Activated CD8-positive, alpha-beta T cell treated with anti-CD3 and anti-CD28 coated beads for 36 hours (primary cell): ENCODE measurements around the gene OCSTAMP. TPM values are rescaled to one million over a fixed set of nuclear protein-coding genes. Genes with fewer than 3 reads are reported as not detected.

Experiments used
- ATAC-seq: fragments of 200-7000 bp; cut with Tn5 transposase; one replicate; pipeline ENCODE4 v1.10.0; 2021; ENCODE audit warnings: mild to moderate bottlenecking, moderate library complexity
- CTCF ChIA-PET: fragments of 350-600 bp; sonication (Branson Sonifier 250); formaldehyde crosslinking; loops from one replicate; lab custom pipeline; 2021; ENCODE audit warnings: antibody characterized with exemption; lab: Charles Lee
- POLR2A ChIA-PET: fragments of 350-600 bp; sonication (Branson Sonifier 250); formaldehyde crosslinking; loops from one replicate; lab custom pipeline; 2021; ENCODE audit warnings: antibody characterized with exemption; lab: Charles Lee
- DNase-seq: peaks from one replicate; pipeline ENCODE4 v3.0.0-alpha.2; 2020
- H3K27ac Mint-ChIP-seq: one replicate; pipeline ENCODE4 v1.8.0; 2021; ENCODE audit warnings: mild to moderate bottlenecking, mixed read lengths
- H3K27me3 Mint-ChIP-seq: one replicate; pipeline ENCODE4 v1.8.0; 2021; ENCODE audit warnings: mixed read lengths
- H3K36me3 Mint-ChIP-seq: one replicate; pipeline ENCODE4 v1.8.0; 2021; ENCODE audit warnings: low read depth, mixed read lengths
- H3K4me1 Mint-ChIP-seq: one replicate; pipeline ENCODE4 v1.8.0; 2021; ENCODE audit warnings: low read depth, mixed read lengths
- H3K4me3 Mint-ChIP-seq: one replicate; pipeline ENCODE4 v1.8.0; 2021; ENCODE audit warnings: mild to moderate bottlenecking, moderate library complexity, mixed read lengths
- H3K9me3 Mint-ChIP-seq: one replicate; pipeline ENCODE4 v1.8.0; 2021; ENCODE audit warnings: mixed read lengths
- CTCF ChIP-seq: fragments of 200-600 bp; IDR thresholded peaks from one replicate; pipeline ENCODE4 v1.8.0; 2022; ENCODE audit warnings: antibody characterized with exemption, mild to moderate bottlenecking
- intact Hi-C: fragments of 100-400 bp; cut with micrococcal nuclease; formaldehyde crosslinking; loops from one replicate; pipeline ENCODE4 v1.10.0; 2022
- total RNA-seq, 2 experiments: library from RNA; stranded (reverse); gene quantifications; one replicate each; pipeline ENCODE4 v1.2.3, GENCODE V29; 2021

The OCSTAMP gene
- not detected for total RNA-seq

- DNase-seq (no peak), ATAC-seq (no peak)
- H3K27ac Mint-ChIP-seq: no peak within 1 kb of the TSS
- no peak for TF ChIP-seq CTCF
- H3K27me3 Mint-ChIP-seq: no peaks in the 10 kb centered on the region
- H3K4me3 Mint-ChIP-seq: no peak within 1 kb of the TSS
- H3K4me1 Mint-ChIP-seq: peaks cover 40% of the 10 kb centered on the region
- ChIA-PET CTCF (interaction anchor here (0.8 to 4.8 kb wide), 7 partner anchors 8 to 132 kb away, joined by 3 to 32 read pairs (median 3); no protein-coding TSS in a partner anchor), POLR2A (interaction anchor here (1.0 to 1.6 kb wide), 2 partner anchors 9 to 131 kb away, joined by 3 read pairs; no protein-coding TSS in a partner anchor)
- H3K36me3 Mint-ChIP-seq: no peaks in the 10 kb centered on the region
- H3K9me3 Mint-ChIP-seq: no peaks in the 10 kb centered on the region
- intact Hi-C loops: loop anchor here (10.0 kb wide), 1 partner anchor 134 kb away; the partner anchor contains the start of gene TP53RK
These were observed at the start of gene OCSTAMP for GRCh38 chr20:46550461-46550860. TSS of gene OCSTAMP (minus strand) at chr20:46550654. CDS start at chr20:46550560, 94 bp downstream.

- Mint-ChIP-seq H3K4me1 (peaks cover 4% of the 10 kb centered on the region), H3K27me3 (peaks cover 7% of the 10 kb centered on the region), H3K36me3 (no peaks in the 10 kb centered on the region), H3K9me3 (no peaks in the 10 kb centered on the region), H3K4me3 (no peak overlapping the region), H3K27ac (no peak overlapping the region)
- ChIA-PET CTCF (no interaction called here), POLR2A (no interaction called here)
- no peak for DNase-seq
- ATAC-seq: no peak
- intact Hi-C loops: no loop called here
- no peak for TF ChIP-seq CTCF
These were observed 49.0 kb upstream of the OCSTAMP start for GRCh38 chr20:46599227-46599987.

GRCh38 chr20:46595933-46596332, 45.5 kb upstream of the OCSTAMP start:
- no peak for TF ChIP-seq CTCF
- Mint-ChIP-seq H3K36me3 (no peaks in the 10 kb centered on the region), H3K4me3 (no peak overlapping the region), H3K4me1 (no peaks in the 10 kb centered on the region), H3K27ac (no peak overlapping the region), H3K9me3 (no peaks in the 10 kb centered on the region), H3K27me3 (peaks cover 10% of the 10 kb centered on the region)
- CTCF ChIA-PET: no interaction called here
- intact Hi-C loops: no loop called here
- DNase-seq: no peak
- POLR2A ChIA-PET: no interaction called here
- ATAC-seq: no peak

GRCh38 chr20:46594725-46595124, 44.3 kb upstream of the OCSTAMP start:
- ATAC-seq (no peak), DNase-seq (no peak)
- CTCF ChIA-PET: no interaction called here
- intact Hi-C loops: no loop called here
- no peak for TF ChIP-seq CTCF
- Mint-ChIP-seq H3K4me1 (no peaks in the 10 kb centered on the region), H3K36me3 (no peaks in the 10 kb centered on the region), H3K4me3 (no peak overlapping the region), H3K9me3 (no peaks in the 10 kb centered on the region), H3K27ac (no peak overlapping the region), H3K27me3 (peaks cover 11% of the 10 kb centered on the region)
- POLR2A ChIA-PET: no interaction called here
